ENCODE data around the gene ARFGEF2. TPM values are rescaled to one million over a fixed set of nuclear protein-coding genes. Genes with fewer than 3 reads are reported as not detected.

The ARFGEF2 gene
- total RNA-seq, 6 experiments from 2014 or later = 23.4 to 30.0 (median 26.9) TPM

GRCh38 chr20:48923149-48923718 lies 1.7 kb downstream of the ARFGEF2 start:
- ATAC-seq (peak in 3 of 4 donors; percentile 5 to 22 (median 7)), DNase-seq (no peak)
- TF ChIP-seq POLR2A (IDR thresholded peaks at IDR 0.05) (no peak), CTCF (IDR thresholded peaks at IDR 0.05) (no peak)
- Histone ChIP-seq H3K27me3 (no peaks in the 10 kb centered on the region), H3K9me3 (no peaks in the 10 kb centered on the region), H3K27ac (peak overlapping the region; percentile 95 to 99 (median 98)), H3K4me3 (peak overlapping the region in 1 of 3 donors; percentile 90), H3K4me1 (peaks cover 0 to 44% (median 21%) of the 10 kb centered on the region in 4 donors), H3K36me3 (no peaks in the 10 kb centered on the region)
- WGBS (ENCODE audit: insufficient coverage, low coverage, low lambda C conversion rate, missing lambda C conversion rate) = 14% methylated on average over 4 of the region's 4 CpGs
- intact Hi-C loops (cut with DNase I) = no loop called here

GRCh38 chr20:48924756-48925109 lies 3.2 kb downstream of the ARFGEF2 start:
- H3K4me3 ChIP-seq = peak overlapping the region in 1 of 3 donors; percentile 28
- WGBS (ENCODE audit: insufficient coverage, low coverage, low lambda C conversion rate, missing lambda C conversion rate) = 31% methylated on average over 2 of the region's 3 CpGs

GRCh38 chr20:48926267-48926666 lies 4.8 kb downstream of the ARFGEF2 start:
- H3K4me3 ChIP-seq = no peak overlapping the region
- intact Hi-C loops (cut with DNase I) = no loop called here
- H3K27ac ChIP-seq = no peak overlapping the region
- no peaks in the 10 kb centered on the region for H3K9me3 ChIP-seq
- TF ChIP-seq CTCF (IDR thresholded peaks at IDR 0.05) (no peak), POLR2A (IDR thresholded peaks at IDR 0.05) (no peak)
- WGBS (ENCODE audit: insufficient coverage, low coverage, low lambda C conversion rate, missing lambda C conversion rate) = 100% methylated on average over 3 of the region's 3 CpGs
- ATAC-seq (no peak), DNase-seq (no peak)
- no peaks in the 10 kb centered on the region for H3K36me3 ChIP-seq
- H3K4me1 ChIP-seq = peaks cover 0 to 58% (median 23%) of the 10 kb centered on the region in 4 donors
- no peaks in the 10 kb centered on the region for H3K27me3 ChIP-seq

More at GRCh38 chr20:48924756-48925109, 3.2 kb downstream of the ARFGEF2 start:
- intact Hi-C loops (cut with DNase I) = no loop called here
- ATAC-seq (no peak), DNase-seq (no peak)
- no peaks in the 10 kb centered on the region for H3K27me3 ChIP-seq
- peak overlapping the region; percentile 3 to 98 (median 65) for H3K27ac ChIP-seq
- peaks cover 0 to 54% (median 21%) of the 10 kb centered on the region in 4 donors for H3K4me1 ChIP-seq
- no peaks in the 10 kb centered on the region for H3K9me3 ChIP-seq
- TF ChIP-seq POLR2A (IDR thresholded peaks at IDR 0.05) = no peak
- no peak for TF ChIP-seq CTCF (IDR thresholded peaks at IDR 0.05)
- no peaks in the 10 kb centered on the region for H3K36me3 ChIP-seq

GRCh38 chr20:48926821-48927220 lies 5.3 kb downstream of the ARFGEF2 start:
- ATAC-seq (no peak), DNase-seq (no peak)
- TF ChIP-seq POLR2A (IDR thresholded peaks at IDR 0.05) (no peak), CTCF (IDR thresholded peaks at IDR 0.05) (no peak)
- 79% methylated on average over 3 of the region's 3 CpGs for WGBS (ENCODE audit: insufficient coverage, low coverage, low lambda C conversion rate, missing lambda C conversion rate)
- no peaks in the 10 kb centered on the region for H3K27me3 ChIP-seq
- no peaks in the 10 kb centered on the region for H3K9me3 ChIP-seq
- H3K4me1 ChIP-seq = peaks cover 0 to 63% (median 26%) of the 10 kb centered on the region in 4 donors
- H3K27ac ChIP-seq = no peak overlapping the region
- H3K4me3 ChIP-seq = no peak overlapping the region
- intact Hi-C loops (cut with DNase I) = no loop called here
- H3K36me3 ChIP-seq = no peaks in the 10 kb centered on the region
